HEK293T (cell line): Measurements from ENCODE around the gene FOXK2.

Experiments used
- ELF4 ChIP-seq: fragments of 450-650 bp; IDR thresholded peaks from 2 replicates; pipeline ENCODE4 v1.6.1; 2017; ENCODE audit warnings: antibody characterized with exemption
- FOXK2 ChIP-seq: fragments of 450-650 bp; IDR thresholded peaks from 2 replicates; pipeline ENCODE4 v1.6.1; 2016; ENCODE audit warnings: mild to moderate bottlenecking
- PKNOX1 ChIP-seq: fragments of 450-650 bp; IDR thresholded peaks from 2 replicates; pipeline ENCODE4 v1.6.1; 2016

- no peak for TF ChIP-seq FOXK2
- no peak for TF ChIP-seq ELF4
- no peak for TF ChIP-seq PKNOX1
Measured at GRCh38 chr17:82571855-82572254, 52.3 kb downstream of the FOXK2 start.
